GM21786 (cell line): ENCODE measurements around the gene SNX24.
"Not testable (repeated sequence)": the region's sequence is repeated elsewhere in the genome, so short reads cannot be mapped to it uniquely, and the experiment has no call there.

Experiments
- ATAC-seq: cut with Tn5 transposase; IDR thresholded peaks from one replicate; pipeline ENCODE4 v1.9.1; 2021; ENCODE audit not compliant: unreplicated experiment

Gene SNX24

GRCh38 chr5:122957457-122957856 lies 112.0 kb downstream of the SNX24 start:
- ATAC-seq, result no peak

- no peak for ATAC-seq
Measured at GRCh38 chr5:122959740-122960445, 114.5 kb downstream of the SNX24 start.

GRCh38 chr5:122963305-122963704 lies 117.9 kb downstream of the SNX24 start:
- no peak for ATAC-seq

- ATAC-seq, result no peak
Measured at GRCh38 chr5:122965111-122965510, 119.7 kb downstream of the SNX24 start.

- ATAC-seq, result peak; percentile 23
Measured at GRCh38 chr5:122967085-122967484, 121.7 kb downstream of the SNX24 start.

- ATAC-seq, result peak; percentile 95
Measured at GRCh38 chr5:122967625-122968024, 122.2 kb downstream of the SNX24 start.

GRCh38 chr5:122968056-122968455 lies 122.6 kb downstream of the SNX24 start:
- ATAC-seq, result peak; percentile 4

GRCh38 chr5:122971333-122971732 lies 125.9 kb downstream of the SNX24 start:
- ATAC-seq, result no peak

GRCh38 chr5:122972877-122973276 lies 127.5 kb downstream of the SNX24 start:
- no peak for ATAC-seq

GRCh38 chr5:122973759-122974158 lies 128.3 kb downstream of the SNX24 start:
- ATAC-seq, result not testable (repeated sequence)

- ATAC-seq, result not testable (repeated sequence)
Measured at GRCh38 chr5:122974251-122974650, 128.8 kb downstream of the SNX24 start.

GRCh38 chr5:122977319-122977718 lies 131.9 kb downstream of the SNX24 start:
- ATAC-seq, result no peak

- ATAC-seq, result no peak
Measured at GRCh38 chr5:122978068-122978467, 132.7 kb downstream of the SNX24 start.

- ATAC-seq, result no peak
Measured at GRCh38 chr5:122978644-122979297, 133.4 kb downstream of the SNX24 start.

GRCh38 chr5:122981846-122982245 lies 136.4 kb downstream of the SNX24 start:
- ATAC-seq, result no peak

- ATAC-seq, result no peak
Measured at GRCh38 chr5:122982376-122982775, 137.0 kb downstream of the SNX24 start.

- ATAC-seq, result peak; percentile 39
Measured at GRCh38 chr5:122984425-122984824, 139.0 kb downstream of the SNX24 start.

- ATAC-seq, result no peak
Measured at GRCh38 chr5:122985006-122985700, 139.7 kb downstream of the SNX24 start.

GRCh38 chr5:122985954-122986721 lies 140.7 kb downstream of the SNX24 start:
- peak; percentile 91 for ATAC-seq

- ATAC-seq, result no peak
Measured at GRCh38 chr5:122996091-122996490, 150.7 kb downstream of the SNX24 start.

GRCh38 chr5:122997294-122997693 lies 151.9 kb downstream of the SNX24 start:
- ATAC-seq, result no peak
